CD4-positive, alpha-beta T cell (primary cell): Measurements from ENCODE around the gene GARIN5A. TPM values are rescaled to one million over a fixed set of nuclear protein-coding genes. Genes with fewer than 3 reads are reported as not detected.

Experiments
- ATAC-seq: fragments of 200-7000 bp; cut with Tn5 transposase; one replicate; pipeline ENCODE4 v1.10.0; 2022; ENCODE audit warnings: mild to moderate bottlenecking; ENCODE audit not compliant: poor library complexity
- CTCF ChIA-PET: fragments of 350-600 bp; sonication (Branson Sonifier 250); formaldehyde crosslinking; loops from one replicate; lab custom pipeline; 2021; ENCODE audit warnings: antibody characterized with exemption, inconsistent platforms; lab: Charles Lee
- POLR2A ChIA-PET: fragments of 350-600 bp; sonication (Branson Sonifier 250); formaldehyde crosslinking; loops from one replicate; lab custom pipeline; 2021; ENCODE audit warnings: antibody characterized with exemption, inconsistent platforms; lab: Charles Lee
- DNase-seq, 14 experiments: peaks; one replicate each; pipeline ENCODE4 v3.0.0-alpha.2; 2013 to 2020; ENCODE audit warnings: mixed read lengths in 2 of 14
- H3K27ac ChIP-seq, 2 donors: one replicate each; pipeline versions ENCODE4 v1.5.1 to v1.7.0; 2013; ENCODE audit warnings: low read length in 2 of 2, low read depth in 1 of 2, mild to moderate bottlenecking in 1 of 2
- H3K27me3 ChIP-seq, 2 experiments: 1 replicate in 1 of 2; 2 replicates in 1 of 2; pipeline versions ENCODE4 v1.6.1 to v1.7.0; 2013; ENCODE audit warnings: low read length in 2 of 2, control low read depth in 1 of 2, mild to moderate bottlenecking in 1 of 2, moderate library complexity in 1 of 2; ENCODE audit not compliant: insufficient read depth in 2 of 2, control insufficient read depth in 1 of 2
- H3K36me3 ChIP-seq: one replicate; pipeline ENCODE4 v1.6.1; 2013; ENCODE audit warnings: low read length, control low read depth; ENCODE audit not compliant: insufficient read depth
- H3K4me1 ChIP-seq: one replicate; pipeline ENCODE4 v1.6.1; 2013; ENCODE audit warnings: low read length, control low read depth; ENCODE audit not compliant: insufficient read depth
- H3K4me3 ChIP-seq: one replicate; pipeline ENCODE4 v1.5.1; 2013; ENCODE audit warnings: mild to moderate bottlenecking, low read length, moderate library complexity
- H3K9me3 ChIP-seq, 2 experiments: 1 replicate in 1 of 2; 2 replicates in 1 of 2; pipeline versions ENCODE4 v1.6.1 to v1.7.0; 2013; ENCODE audit warnings: low read length in 2 of 2, mild to moderate bottlenecking in 2 of 2, control low read depth in 1 of 2, moderate library complexity in 1 of 2; ENCODE audit not compliant: control insufficient read depth in 1 of 2, insufficient read depth in 1 of 2
- H3K27ac Mint-ChIP-seq: one replicate; pipeline ENCODE4 v1.8.0; 2020; ENCODE audit warnings: mixed read lengths
- H3K27me3 Mint-ChIP-seq: one replicate; pipeline ENCODE4 v1.8.0; 2021; ENCODE audit warnings: mixed read lengths
- H3K36me3 Mint-ChIP-seq: one replicate; pipeline ENCODE4 v1.8.0; 2021; ENCODE audit warnings: low read depth, mixed read lengths
- H3K4me1 Mint-ChIP-seq: one replicate; pipeline ENCODE4 v1.8.0; 2021; ENCODE audit warnings: low read depth, mixed read lengths
- H3K4me3 Mint-ChIP-seq: one replicate; pipeline ENCODE4 v1.8.0; 2020; ENCODE audit warnings: mild to moderate bottlenecking, mixed read lengths
- H3K9me3 Mint-ChIP-seq: one replicate; pipeline ENCODE4 v1.8.0; 2020; ENCODE audit warnings: mixed read lengths
- intact Hi-C, 2 experiments: fragments of 100-400 bp; cut with DNase I in 1 of 2; cut with micrococcal nuclease in 1 of 2; formaldehyde crosslinking; loops; one replicate each; pipeline versions ENCODE4 v1.15.1 to v1.9.0; 2023 to 2025; cut with DNase I, micrococcal nuclease
- total RNA-seq, 174 experiments: library from RNA in 2 of 174; stranded (reverse) in 2 of 174; gene quantifications; one replicate each; pipeline ENCODE4 v1.2.3 and lab custom pipeline; 2021 to 2026
- TF ChIP-seq, protein P1 (sequence below): fragments of 200-600 bp; IDR thresholded peaks from one replicate; pipeline ENCODE4 v1.8.0; 2022; ENCODE audit warnings: antibody characterized with exemption, mild to moderate bottlenecking

Gene GARIN5A
- total RNA-seq, 2 experiments from 2014 or later = 0.50 TPM; not detected in 1

DNA sequence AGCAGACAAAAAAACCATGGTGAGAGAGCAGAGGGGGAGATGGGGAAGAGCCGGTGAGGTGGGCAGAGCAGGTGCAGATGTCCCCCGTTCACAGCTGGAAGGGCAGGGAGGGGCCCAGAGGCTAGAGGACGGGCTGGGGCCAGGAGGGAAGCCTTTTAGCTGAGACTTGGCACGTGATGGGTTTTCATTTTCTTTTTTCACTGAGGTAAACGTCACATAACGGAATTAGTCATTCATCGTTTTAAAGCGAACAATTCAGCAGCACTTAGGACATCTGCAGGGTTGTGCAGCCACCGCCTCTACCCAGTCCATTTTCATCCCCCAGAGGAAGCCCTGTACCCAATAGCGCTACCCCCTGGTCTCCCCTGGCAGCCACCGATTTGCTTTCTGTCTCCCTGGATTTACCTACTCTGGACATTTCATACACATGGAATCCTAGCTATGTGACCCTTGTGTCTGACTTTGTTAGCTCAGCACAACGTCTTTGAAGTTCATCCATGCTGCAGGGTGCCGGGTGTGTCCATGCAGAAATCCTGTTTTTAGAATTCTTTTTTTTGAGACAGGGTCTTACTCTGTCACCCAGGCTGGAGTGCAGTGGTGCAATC is 16.4 kb downstream of the GARIN5A start:
- H3K36me3 Mint-ChIP-seq = no peaks in the 10 kb centered on the region
- no peak for ATAC-seq
- H3K4me1 Mint-ChIP-seq = no peaks in the 10 kb centered on the region
- TF ChIP-seq, protein P1, sequence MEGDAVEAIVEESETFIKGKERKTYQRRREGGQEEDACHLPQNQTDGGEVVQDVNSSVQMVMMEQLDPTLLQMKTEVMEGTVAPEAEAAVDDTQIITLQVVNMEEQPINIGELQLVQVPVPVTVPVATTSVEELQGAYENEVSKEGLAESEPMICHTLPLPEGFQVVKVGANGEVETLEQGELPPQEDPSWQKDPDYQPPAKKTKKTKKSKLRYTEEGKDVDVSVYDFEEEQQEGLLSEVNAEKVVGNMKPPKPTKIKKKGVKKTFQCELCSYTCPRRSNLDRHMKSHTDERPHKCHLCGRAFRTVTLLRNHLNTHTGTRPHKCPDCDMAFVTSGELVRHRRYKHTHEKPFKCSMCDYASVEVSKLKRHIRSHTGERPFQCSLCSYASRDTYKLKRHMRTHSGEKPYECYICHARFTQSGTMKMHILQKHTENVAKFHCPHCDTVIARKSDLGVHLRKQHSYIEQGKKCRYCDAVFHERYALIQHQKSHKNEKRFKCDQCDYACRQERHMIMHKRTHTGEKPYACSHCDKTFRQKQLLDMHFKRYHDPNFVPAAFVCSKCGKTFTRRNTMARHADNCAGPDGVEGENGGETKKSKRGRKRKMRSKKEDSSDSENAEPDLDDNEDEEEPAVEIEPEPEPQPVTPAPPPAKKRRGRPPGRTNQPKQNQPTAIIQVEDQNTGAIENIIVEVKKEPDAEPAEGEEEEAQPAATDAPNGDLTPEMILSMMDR = no peak
- Histone ChIP-seq H3K9me3 (no peaks in the 10 kb centered on the region), H3K27ac (no peak overlapping the region), H3K27me3 (peaks cover 7 to 19% of the 10 kb centered on the region in 2 experiments), H3K4me3 (no peak overlapping the region), H3K4me1 (peaks cover 5% of the 10 kb centered on the region), H3K36me3 (no peaks in the 10 kb centered on the region)
- ChIA-PET POLR2A (interaction anchor here (0.7 to 2.0 kb wide), 2 partner anchors 84 to 103 kb away, joined by 6 to 7 read pairs; partner anchors contain the start of gene NR1H2), CTCF (interaction anchor here (1.0 to 1.5 kb wide), 2 partner anchors 92 to 103 kb away, joined by 3 to 5 read pairs; no protein-coding TSS in a partner anchor)
- H3K27me3 Mint-ChIP-seq = peaks cover 57% of the 10 kb centered on the region
- peak in 1 of 14 experiments; percentile 19 for DNase-seq
- H3K27ac Mint-ChIP-seq = no peak overlapping the region
- intact Hi-C loops = no loop called here
- H3K9me3 Mint-ChIP-seq = no peaks in the 10 kb centered on the region
- no peak overlapping the region for H3K4me3 Mint-ChIP-seq

DNA sequence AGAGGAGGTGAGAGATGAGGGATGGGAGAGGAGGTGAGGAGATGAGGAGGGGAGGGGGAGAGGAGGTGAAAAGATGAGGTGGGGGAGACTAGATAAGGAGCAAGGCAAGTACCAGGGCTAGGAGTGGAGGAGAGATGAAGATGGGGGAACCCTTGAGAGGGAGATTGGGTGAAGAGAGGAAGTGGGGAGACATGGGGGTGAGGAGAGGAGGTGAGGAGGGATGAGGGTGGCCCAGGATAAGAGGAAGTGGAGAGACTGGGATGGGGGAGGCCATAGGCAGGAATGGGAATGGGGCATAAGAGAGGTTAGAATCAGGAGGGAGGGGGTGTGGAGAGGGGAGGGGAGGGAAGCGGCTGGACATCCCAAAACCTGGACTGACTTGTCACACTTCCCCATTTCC is 17.0 kb downstream of the GARIN5A start:
- H3K27ac Mint-ChIP-seq = no peak overlapping the region
- ChIA-PET POLR2A (no interaction called here), CTCF (no interaction called here)
- no peaks in the 10 kb centered on the region for H3K9me3 ChIP-seq
- H3K4me3 Mint-ChIP-seq = no peak overlapping the region
- no peaks in the 10 kb centered on the region for H3K4me1 Mint-ChIP-seq
- ATAC-seq (no peak), DNase-seq (no peak)
- H3K36me3 Mint-ChIP-seq = no peaks in the 10 kb centered on the region
- H3K9me3 Mint-ChIP-seq = no peaks in the 10 kb centered on the region
- H3K36me3 ChIP-seq = no peaks in the 10 kb centered on the region
- H3K27me3 Mint-ChIP-seq = peaks cover 54% of the 10 kb centered on the region
- no peak overlapping the region for H3K4me3 ChIP-seq
- H3K27ac ChIP-seq = no peak overlapping the region
- TF ChIP-seq, protein P1 = no peak
- intact Hi-C loops = no loop called here
- H3K27me3 ChIP-seq = peaks cover 7 to 19% of the 10 kb centered on the region in 2 experiments
- H3K4me1 ChIP-seq = peaks cover 5% of the 10 kb centered on the region

DNA sequence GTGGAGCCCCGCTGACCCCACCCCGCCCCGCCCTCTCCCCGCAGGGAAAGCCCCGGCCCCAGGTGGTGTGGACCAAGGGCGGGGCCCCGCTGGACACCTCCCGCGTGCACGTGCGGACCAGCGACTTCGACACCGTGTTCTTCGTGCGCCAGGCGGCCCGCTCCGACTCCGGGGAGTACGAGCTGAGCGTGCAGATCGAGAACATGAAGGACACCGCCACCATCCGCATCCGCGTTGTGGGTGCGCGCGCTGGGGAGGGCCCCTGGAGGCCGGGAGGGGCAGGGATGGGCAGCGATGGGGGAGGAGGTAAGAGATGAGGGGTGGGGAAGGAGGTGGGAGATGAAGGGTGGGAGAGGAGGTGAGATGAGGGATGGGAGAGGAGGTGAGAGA is 17.6 kb downstream of the GARIN5A start:
- H3K4me1 ChIP-seq = peaks cover 5% of the 10 kb centered on the region
- no peaks in the 10 kb centered on the region for H3K9me3 ChIP-seq
- no peak overlapping the region for H3K4me3 ChIP-seq
- no peaks in the 10 kb centered on the region for H3K36me3 ChIP-seq
- intact Hi-C loops = no loop called here
- no peaks in the 10 kb centered on the region for H3K4me1 Mint-ChIP-seq
- TF ChIP-seq, protein P1 = no peak
- peaks cover 54% of the 10 kb centered on the region for H3K27me3 Mint-ChIP-seq
- no peak overlapping the region for H3K4me3 Mint-ChIP-seq
- no peaks in the 10 kb centered on the region for H3K9me3 Mint-ChIP-seq
- DNase-seq = no peak
- peaks cover 7 to 19% of the 10 kb centered on the region in 2 experiments for H3K27me3 ChIP-seq
- POLR2A ChIA-PET = no interaction called here
- CTCF ChIA-PET = no interaction called here
- H3K36me3 Mint-ChIP-seq = no peaks in the 10 kb centered on the region
- no peak for ATAC-seq
- no peak overlapping the region for H3K27ac Mint-ChIP-seq
- no peak overlapping the region for H3K27ac ChIP-seq
